ENCODE results near the gene CHD5.

- TF ChIP-seq CTCF (IDR thresholded peaks at IDR 0.05; ENCODE audit: borderline replicate concordance, extremely low read depth, low read length, poor library complexity, severe bottlenecking), result no peak
- TF ChIP-seq EZH2 (IDR thresholded peaks at IDR 0.05; ENCODE audit: borderline replicate concordance, low read depth, low read length, severe bottlenecking), result no peak
Observed at GRCh38 chr1:6094801-6095505, 85.2 kb downstream of the CHD5 start.

Measured in DND-41 (cell line).